Thyroid gland (tissue), 4 donors: ENCODE measurements around the gene NPHP4.

Experiments used
- POLR2A ChIP-seq, 2 donors: fragments of 450-650 bp; IDR thresholded peaks; one replicate each; pipeline ENCODE4 v1.6.1; 2017; ENCODE audit warnings: antibody characterized with exemption in 2 of 2, mild to moderate bottlenecking in 2 of 2, moderate library complexity in 1 of 2
- TF ChIP-seq, protein P1 (sequence below), 6 experiments: fragments of 200-600 bp in 3 of 6; fragments of 450-650 bp in 3 of 6; sonication (generic) in 3 of 6; IDR thresholded peaks; one replicate each; pipeline ENCODE4 v1.5.1; 2016 to 2019; ENCODE audit warnings: antibody characterized with exemption in 6 of 6, mild to moderate bottlenecking in 2 of 6, inconsistent platforms in 1 of 6, moderate library complexity in 1 of 6

DNA sequence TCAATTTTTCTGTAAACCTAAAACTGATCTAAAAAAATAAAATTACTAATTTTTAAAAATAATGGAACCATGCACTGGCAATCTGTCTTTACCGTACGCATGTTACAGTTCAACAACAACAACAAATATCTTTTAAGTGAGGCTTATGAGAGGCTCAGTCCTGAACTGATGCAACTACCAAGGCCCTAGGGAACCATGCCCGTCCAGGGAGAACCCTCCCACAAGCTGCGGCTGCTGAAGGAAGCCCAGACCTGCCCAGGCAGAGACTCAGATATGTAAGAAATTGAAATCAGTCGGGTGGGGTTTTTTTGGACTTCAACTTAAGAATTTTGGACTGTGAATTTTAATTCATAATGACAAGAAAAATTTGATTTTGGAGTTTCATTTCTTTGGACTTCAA, 91.1 kb downstream of the NPHP4 start:
- TF ChIP-seq, protein P1, sequence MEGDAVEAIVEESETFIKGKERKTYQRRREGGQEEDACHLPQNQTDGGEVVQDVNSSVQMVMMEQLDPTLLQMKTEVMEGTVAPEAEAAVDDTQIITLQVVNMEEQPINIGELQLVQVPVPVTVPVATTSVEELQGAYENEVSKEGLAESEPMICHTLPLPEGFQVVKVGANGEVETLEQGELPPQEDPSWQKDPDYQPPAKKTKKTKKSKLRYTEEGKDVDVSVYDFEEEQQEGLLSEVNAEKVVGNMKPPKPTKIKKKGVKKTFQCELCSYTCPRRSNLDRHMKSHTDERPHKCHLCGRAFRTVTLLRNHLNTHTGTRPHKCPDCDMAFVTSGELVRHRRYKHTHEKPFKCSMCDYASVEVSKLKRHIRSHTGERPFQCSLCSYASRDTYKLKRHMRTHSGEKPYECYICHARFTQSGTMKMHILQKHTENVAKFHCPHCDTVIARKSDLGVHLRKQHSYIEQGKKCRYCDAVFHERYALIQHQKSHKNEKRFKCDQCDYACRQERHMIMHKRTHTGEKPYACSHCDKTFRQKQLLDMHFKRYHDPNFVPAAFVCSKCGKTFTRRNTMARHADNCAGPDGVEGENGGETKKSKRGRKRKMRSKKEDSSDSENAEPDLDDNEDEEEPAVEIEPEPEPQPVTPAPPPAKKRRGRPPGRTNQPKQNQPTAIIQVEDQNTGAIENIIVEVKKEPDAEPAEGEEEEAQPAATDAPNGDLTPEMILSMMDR (IDR thresholded peaks at IDR 0.05) = no peak
- TF ChIP-seq POLR2A (IDR thresholded peaks at IDR 0.05) = no peak
